Transverse colon (tissue), 4 donors: ENCODE results near the gene CFAP61.

Source experiments
- POLR2AphosphoS5 ChIP-seq, 3 donors: sonication (generic); formaldehyde crosslinking; IDR thresholded peaks; one replicate each; pipeline ENCODE4 v1.6.1; 2016; ENCODE audit warnings: antibody characterized with exemption in 3 of 3
- TF ChIP-seq, protein P1 (sequence below), 5 experiments: fragments of 200-600 bp in 3 of 5; fragments of 450-650 bp in 2 of 5; sonication (generic) in 3 of 5; IDR thresholded peaks; 1 replicate in 2 of 5; 2 replicates in 3 of 5; pipeline ENCODE4 v1.5.1; 2016 to 2017; ENCODE audit warnings: antibody characterized with exemption in 5 of 5, inconsistent platforms in 3 of 5, mild to moderate bottlenecking in 2 of 5, moderate library complexity in 1 of 5

DNA sequence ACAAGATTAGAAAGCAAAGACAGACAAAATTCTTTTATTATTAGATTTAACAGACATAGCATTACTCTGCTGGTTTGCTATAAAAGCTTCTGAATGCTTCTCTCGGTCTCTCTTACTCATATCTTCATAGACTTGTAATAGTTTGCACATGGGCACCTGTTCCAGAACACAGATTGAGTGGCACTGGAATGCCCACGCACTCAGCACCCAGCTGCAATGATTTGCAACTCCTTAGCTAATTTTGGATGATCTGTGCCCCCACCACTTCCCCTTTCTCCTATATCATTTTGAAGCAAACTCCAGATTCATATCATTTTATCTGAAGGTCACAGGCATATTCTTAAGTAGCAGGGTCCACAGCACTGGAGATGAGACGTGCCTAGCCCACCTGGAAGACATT, 148.8 kb downstream of the CFAP61 start:
- TF ChIP-seq, protein P1, sequence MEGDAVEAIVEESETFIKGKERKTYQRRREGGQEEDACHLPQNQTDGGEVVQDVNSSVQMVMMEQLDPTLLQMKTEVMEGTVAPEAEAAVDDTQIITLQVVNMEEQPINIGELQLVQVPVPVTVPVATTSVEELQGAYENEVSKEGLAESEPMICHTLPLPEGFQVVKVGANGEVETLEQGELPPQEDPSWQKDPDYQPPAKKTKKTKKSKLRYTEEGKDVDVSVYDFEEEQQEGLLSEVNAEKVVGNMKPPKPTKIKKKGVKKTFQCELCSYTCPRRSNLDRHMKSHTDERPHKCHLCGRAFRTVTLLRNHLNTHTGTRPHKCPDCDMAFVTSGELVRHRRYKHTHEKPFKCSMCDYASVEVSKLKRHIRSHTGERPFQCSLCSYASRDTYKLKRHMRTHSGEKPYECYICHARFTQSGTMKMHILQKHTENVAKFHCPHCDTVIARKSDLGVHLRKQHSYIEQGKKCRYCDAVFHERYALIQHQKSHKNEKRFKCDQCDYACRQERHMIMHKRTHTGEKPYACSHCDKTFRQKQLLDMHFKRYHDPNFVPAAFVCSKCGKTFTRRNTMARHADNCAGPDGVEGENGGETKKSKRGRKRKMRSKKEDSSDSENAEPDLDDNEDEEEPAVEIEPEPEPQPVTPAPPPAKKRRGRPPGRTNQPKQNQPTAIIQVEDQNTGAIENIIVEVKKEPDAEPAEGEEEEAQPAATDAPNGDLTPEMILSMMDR (IDR thresholded peaks at IDR 0.05), result no peak
- TF ChIP-seq POLR2AphosphoS5 (IDR thresholded peaks at IDR 0.05), result no peak
